NT2/D1 (cell line): ENCODE data around the gene ROCK1.

Experiments used
- SUZ12 ChIP-seq: IDR thresholded peaks from 2 replicates; pipeline ENCODE4 v1.6.1; 2011; ENCODE audit not compliant: insufficient read length, insufficient read depth; ENCODE audit errors: extremely low read depth
- YY1 ChIP-seq: IDR thresholded peaks from 2 replicates; pipeline ENCODE4 v1.6.1; 2011; ENCODE audit not compliant: insufficient read length, insufficient read depth
- ZNF274 ChIP-seq: IDR thresholded peaks from 2 replicates; pipeline ENCODE4 v1.6.1; 2011; ENCODE audit warnings: mild to moderate bottlenecking, low read depth, low read length

- TF ChIP-seq ZNF274 (no peak), YY1 (no peak), SUZ12 (no peak)
Measured at GRCh38 chr18:21109936-21110712, 1.5 kb downstream of the ROCK1 start.
